ENCODE measurements around the gene VPS26C.

DNA sequence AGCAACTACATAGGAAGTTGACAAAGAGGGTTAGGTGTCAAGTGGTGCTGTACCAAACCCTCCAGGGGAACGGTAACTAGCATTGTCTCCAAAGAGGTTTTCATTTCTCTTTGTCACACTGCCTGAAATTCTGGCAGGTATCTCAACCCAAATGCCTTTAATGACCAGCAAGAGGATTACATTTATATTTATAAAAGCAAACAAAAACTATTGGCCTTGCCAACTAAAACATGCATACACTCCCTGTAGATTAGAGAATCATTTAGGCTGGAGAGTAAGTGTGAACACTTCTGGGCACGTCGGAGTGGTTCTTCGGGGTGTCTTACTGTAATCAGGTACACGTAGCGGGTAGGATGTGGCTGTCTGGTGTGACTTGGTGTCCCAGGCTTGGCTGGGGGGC lies 84.9 kb downstream of the VPS26C start:
- TF ChIP-seq, protein P1, sequence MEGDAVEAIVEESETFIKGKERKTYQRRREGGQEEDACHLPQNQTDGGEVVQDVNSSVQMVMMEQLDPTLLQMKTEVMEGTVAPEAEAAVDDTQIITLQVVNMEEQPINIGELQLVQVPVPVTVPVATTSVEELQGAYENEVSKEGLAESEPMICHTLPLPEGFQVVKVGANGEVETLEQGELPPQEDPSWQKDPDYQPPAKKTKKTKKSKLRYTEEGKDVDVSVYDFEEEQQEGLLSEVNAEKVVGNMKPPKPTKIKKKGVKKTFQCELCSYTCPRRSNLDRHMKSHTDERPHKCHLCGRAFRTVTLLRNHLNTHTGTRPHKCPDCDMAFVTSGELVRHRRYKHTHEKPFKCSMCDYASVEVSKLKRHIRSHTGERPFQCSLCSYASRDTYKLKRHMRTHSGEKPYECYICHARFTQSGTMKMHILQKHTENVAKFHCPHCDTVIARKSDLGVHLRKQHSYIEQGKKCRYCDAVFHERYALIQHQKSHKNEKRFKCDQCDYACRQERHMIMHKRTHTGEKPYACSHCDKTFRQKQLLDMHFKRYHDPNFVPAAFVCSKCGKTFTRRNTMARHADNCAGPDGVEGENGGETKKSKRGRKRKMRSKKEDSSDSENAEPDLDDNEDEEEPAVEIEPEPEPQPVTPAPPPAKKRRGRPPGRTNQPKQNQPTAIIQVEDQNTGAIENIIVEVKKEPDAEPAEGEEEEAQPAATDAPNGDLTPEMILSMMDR (IDR thresholded peaks at IDR 0.05): no peak
- TF ChIP-seq POLR2AphosphoS5 (IDR thresholded peaks at IDR 0.05; ENCODE audit: low read depth, low read length) (no peak), TCF7L2 (IDR thresholded peaks at IDR 0.05; ENCODE audit: low read depth, low read length) (no peak)
- TF ChIP-seq, protein P2, sequence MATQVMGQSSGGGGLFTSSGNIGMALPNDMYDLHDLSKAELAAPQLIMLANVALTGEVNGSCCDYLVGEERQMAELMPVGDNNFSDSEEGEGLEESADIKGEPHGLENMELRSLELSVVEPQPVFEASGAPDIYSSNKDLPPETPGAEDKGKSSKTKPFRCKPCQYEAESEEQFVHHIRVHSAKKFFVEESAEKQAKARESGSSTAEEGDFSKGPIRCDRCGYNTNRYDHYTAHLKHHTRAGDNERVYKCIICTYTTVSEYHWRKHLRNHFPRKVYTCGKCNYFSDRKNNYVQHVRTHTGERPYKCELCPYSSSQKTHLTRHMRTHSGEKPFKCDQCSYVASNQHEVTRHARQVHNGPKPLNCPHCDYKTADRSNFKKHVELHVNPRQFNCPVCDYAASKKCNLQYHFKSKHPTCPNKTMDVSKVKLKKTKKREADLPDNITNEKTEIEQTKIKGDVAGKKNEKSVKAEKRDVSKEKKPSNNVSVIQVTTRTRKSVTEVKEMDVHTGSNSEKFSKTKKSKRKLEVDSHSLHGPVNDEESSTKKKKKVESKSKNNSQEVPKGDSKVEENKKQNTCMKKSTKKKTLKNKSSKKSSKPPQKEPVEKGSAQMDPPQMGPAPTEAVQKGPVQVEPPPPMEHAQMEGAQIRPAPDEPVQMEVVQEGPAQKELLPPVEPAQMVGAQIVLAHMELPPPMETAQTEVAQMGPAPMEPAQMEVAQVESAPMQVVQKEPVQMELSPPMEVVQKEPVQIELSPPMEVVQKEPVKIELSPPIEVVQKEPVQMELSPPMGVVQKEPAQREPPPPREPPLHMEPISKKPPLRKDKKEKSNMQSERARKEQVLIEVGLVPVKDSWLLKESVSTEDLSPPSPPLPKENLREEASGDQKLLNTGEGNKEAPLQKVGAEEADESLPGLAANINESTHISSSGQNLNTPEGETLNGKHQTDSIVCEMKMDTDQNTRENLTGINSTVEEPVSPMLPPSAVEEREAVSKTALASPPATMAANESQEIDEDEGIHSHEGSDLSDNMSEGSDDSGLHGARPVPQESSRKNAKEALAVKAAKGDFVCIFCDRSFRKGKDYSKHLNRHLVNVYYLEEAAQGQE (IDR thresholded peaks at IDR 0.05; ENCODE audit: insufficient read depth in 1 of 2, low read depth in 2 of 2, low read length in 1 of 2): no peak

Data from Panc1 (cell line).